Measurements from ENCODE around the gene FAM124B.

Gene FAM124B

DNA sequence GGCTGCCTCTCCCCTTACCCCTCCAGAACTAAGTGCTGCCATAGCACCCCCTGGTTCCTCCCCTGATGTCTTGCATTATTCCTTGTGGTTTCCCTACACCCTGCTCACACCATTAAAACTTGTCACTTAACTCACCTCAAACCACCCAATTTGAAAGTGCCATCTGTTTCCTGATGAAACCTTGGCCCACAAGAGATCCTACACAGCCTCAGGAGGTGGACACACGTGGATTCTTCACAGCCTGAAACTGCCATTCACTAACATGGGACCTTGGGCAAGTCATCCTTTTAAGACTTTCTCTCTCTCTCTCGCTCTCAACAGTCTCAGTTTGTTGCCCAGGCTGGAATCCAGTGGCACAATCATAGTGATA is 27.5 kb upstream of the FAM124B start:
- Histone ChIP-seq H3K36me3 (ENCODE audit: control insufficient read depth in 1 of 2, insufficient read depth in 2 of 2, low read length in 2 of 2) (no peaks in the 10 kb centered on the region), H3K27me3 (ENCODE audit: insufficient read depth, low read length) (no peaks in the 10 kb centered on the region), H3K79me2 (ENCODE audit: control insufficient read depth, insufficient read depth, low read length, poor library complexity) (no peaks in the 10 kb centered on the region), H2AK5ac (ENCODE audit: low read length) (no peak overlapping the region), H2BK5ac (ENCODE audit: low read depth, low read length, poor library complexity) (no peak overlapping the region), H3K4me3 (ENCODE audit: low read depth, low read length) (no peak overlapping the region), H2BK12ac (ENCODE audit: low read length) (no peak overlapping the region), H3K9ac (ENCODE audit: low read length) (no peak overlapping the region), H3K4me1 (ENCODE audit: control insufficient read depth in 1 of 2, insufficient read depth in 2 of 2, low read length in 2 of 2) (no peaks in the 10 kb centered on the region), H4K8ac (ENCODE audit: low read depth, low read length) (no peak overlapping the region), H3K18ac (ENCODE audit: low read length) (no peak overlapping the region), H3K9me3 (ENCODE audit: insufficient read depth, low read depth, low read length) (peaks cover 8% of the 10 kb centered on the region), H4K12ac (ENCODE audit: low read depth, low read length) (no peak overlapping the region), H3K14ac (ENCODE audit: low read length) (no peak overlapping the region), H2BK120ac (ENCODE audit: insufficient read depth, low read length, poor library complexity) (no peak overlapping the region), H3K4ac (ENCODE audit: low read depth, low read length) (no peak overlapping the region), H3K27ac (ENCODE audit: low read depth, low read length) (no peak overlapping the region), H2AFZ (ENCODE audit: insufficient read depth, low read length, poor library complexity) (no peak overlapping the region), H3K23ac (ENCODE audit: low read length) (no peak overlapping the region), H3K79me1 (ENCODE audit: low read length) (no peaks in the 10 kb centered on the region), H3K4me2 (ENCODE audit: low read length) (no peak overlapping the region), H4K91ac (ENCODE audit: low read depth, low read length) (no peak overlapping the region)
- DNase-seq = no peak
- no CpG with 5 or more reads among the region's 2 CpGs for WGBS (ENCODE audit: extremely low coverage, insufficient coverage, insufficient read length)

GRCh38 chr2:224428787-224429440 is 27.0 kb upstream of the FAM124B start:
- H3K14ac ChIP-seq (ENCODE audit: low read length) = no peak overlapping the region

GRCh38 chr2:224427471-224427870 is 25.6 kb upstream of the FAM124B start:
- no peaks in the 10 kb centered on the region for H3K79me2 ChIP-seq (ENCODE audit: control insufficient read depth, insufficient read depth, low read length, poor library complexity)
- no peaks in the 10 kb centered on the region for H3K36me3 ChIP-seq (ENCODE audit: control insufficient read depth in 1 of 2, insufficient read depth in 2 of 2, low read length in 2 of 2)
- H3K9me3 ChIP-seq (ENCODE audit: insufficient read depth, low read depth, low read length) = peaks cover 8% of the 10 kb centered on the region
- no peak overlapping the region for H3K14ac ChIP-seq (ENCODE audit: low read length)
- no peak overlapping the region for H3K4me2 ChIP-seq (ENCODE audit: low read length)
- H2BK5ac ChIP-seq (ENCODE audit: low read depth, low read length, poor library complexity) = no peak overlapping the region
- no peak overlapping the region for H2AFZ ChIP-seq (ENCODE audit: insufficient read depth, low read length, poor library complexity)
- H3K79me1 ChIP-seq (ENCODE audit: low read length) = no peaks in the 10 kb centered on the region
- no peak overlapping the region for H4K12ac ChIP-seq (ENCODE audit: low read depth, low read length)
- H3K18ac ChIP-seq (ENCODE audit: low read length) = no peak overlapping the region
- no CpG with 5 or more reads among the region's 4 CpGs for WGBS (ENCODE audit: extremely low coverage, insufficient coverage, insufficient read length)
- H4K91ac ChIP-seq (ENCODE audit: low read depth, low read length) = no peak overlapping the region
- no peaks in the 10 kb centered on the region for H3K27me3 ChIP-seq (ENCODE audit: insufficient read depth, low read length)
- H3K4me3 ChIP-seq (ENCODE audit: low read depth, low read length) = no peak overlapping the region
- H3K9ac ChIP-seq (ENCODE audit: low read length) = no peak overlapping the region
- no peak overlapping the region for H4K8ac ChIP-seq (ENCODE audit: low read depth, low read length)
- H3K4ac ChIP-seq (ENCODE audit: low read depth, low read length) = no peak overlapping the region
- no peak overlapping the region for H2AK5ac ChIP-seq (ENCODE audit: low read length)
- no peak overlapping the region for H2BK120ac ChIP-seq (ENCODE audit: insufficient read depth, low read length, poor library complexity)
- H2BK12ac ChIP-seq (ENCODE audit: low read length) = no peak overlapping the region
- H3K23ac ChIP-seq (ENCODE audit: low read length) = no peak overlapping the region
- no peak for DNase-seq
- H3K27ac ChIP-seq (ENCODE audit: low read depth, low read length) = no peak overlapping the region
- H3K4me1 ChIP-seq (ENCODE audit: control insufficient read depth in 1 of 2, insufficient read depth in 2 of 2, low read length in 2 of 2) = no peaks in the 10 kb centered on the region

More at GRCh38 chr2:224428787-224429440, 27.0 kb upstream of the FAM124B start:
- Histone ChIP-seq H2AFZ (ENCODE audit: insufficient read depth, low read length, poor library complexity) (no peak overlapping the region), H2BK12ac (ENCODE audit: low read length) (no peak overlapping the region), H3K4ac (ENCODE audit: low read depth, low read length) (no peak overlapping the region), H3K4me3 (ENCODE audit: low read depth, low read length) (no peak overlapping the region), H4K12ac (ENCODE audit: low read depth, low read length) (no peak overlapping the region), H3K4me2 (ENCODE audit: low read length) (no peak overlapping the region), H3K27me3 (ENCODE audit: insufficient read depth, low read length) (no peaks in the 10 kb centered on the region), H3K4me1 (ENCODE audit: control insufficient read depth in 1 of 2, insufficient read depth in 2 of 2, low read length in 2 of 2) (no peaks in the 10 kb centered on the region), H3K9ac (ENCODE audit: low read length) (no peak overlapping the region), H4K8ac (ENCODE audit: low read depth, low read length) (no peak overlapping the region), H2BK5ac (ENCODE audit: low read depth, low read length, poor library complexity) (no peak overlapping the region), H2BK120ac (ENCODE audit: insufficient read depth, low read length, poor library complexity) (no peak overlapping the region), H2AK5ac (ENCODE audit: low read length) (no peak overlapping the region), H3K27ac (ENCODE audit: low read depth, low read length) (no peak overlapping the region), H3K18ac (ENCODE audit: low read length) (no peak overlapping the region), H3K23ac (ENCODE audit: low read length) (no peak overlapping the region), H3K79me2 (ENCODE audit: control insufficient read depth, insufficient read depth, low read length, poor library complexity) (no peaks in the 10 kb centered on the region), H3K9me3 (ENCODE audit: insufficient read depth, low read depth, low read length) (peaks cover 8% of the 10 kb centered on the region), H3K79me1 (ENCODE audit: low read length) (no peaks in the 10 kb centered on the region), H4K91ac (ENCODE audit: low read depth, low read length) (no peak overlapping the region), H3K36me3 (ENCODE audit: control insufficient read depth in 1 of 2, insufficient read depth in 2 of 2, low read length in 2 of 2) (no peaks in the 10 kb centered on the region)
- WGBS (ENCODE audit: extremely low coverage, insufficient coverage, insufficient read length) = no CpG with 5 or more reads among the region's 3 CpGs
- no peak for DNase-seq

DNA sequence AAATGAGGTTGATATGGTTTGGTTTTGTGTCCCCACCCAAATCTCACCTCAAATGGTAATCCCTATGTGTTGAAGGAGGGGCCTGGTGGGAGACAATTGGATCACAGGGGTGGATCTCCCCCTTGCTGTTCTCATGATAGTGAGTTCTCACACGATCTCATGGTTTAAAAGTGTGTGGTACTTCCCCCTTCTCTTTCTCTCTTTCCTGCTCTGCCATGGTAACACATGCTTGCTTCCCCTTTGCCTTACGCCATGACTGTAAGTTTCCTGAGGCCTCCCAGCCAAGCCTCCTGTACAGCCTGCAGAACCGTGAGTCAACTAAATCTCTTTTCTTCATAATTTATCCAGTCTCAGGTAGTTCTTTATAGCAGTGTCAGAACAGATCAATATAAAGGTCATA is 24.7 kb upstream of the FAM124B start:
- no peak overlapping the region for H2AK5ac ChIP-seq (ENCODE audit: low read length)
- H3K23ac ChIP-seq (ENCODE audit: low read length) = no peak overlapping the region
- no peak overlapping the region for H4K12ac ChIP-seq (ENCODE audit: low read depth, low read length)
- H3K36me3 ChIP-seq (ENCODE audit: control insufficient read depth in 1 of 2, insufficient read depth in 2 of 2, low read length in 2 of 2) = no peaks in the 10 kb centered on the region
- no peaks in the 10 kb centered on the region for H3K4me1 ChIP-seq (ENCODE audit: control insufficient read depth in 1 of 2, insufficient read depth in 2 of 2, low read length in 2 of 2)
- H3K27ac ChIP-seq (ENCODE audit: low read depth, low read length) = no peak overlapping the region
- no peak overlapping the region for H3K18ac ChIP-seq (ENCODE audit: low read length)
- DNase-seq = no peak
- H3K79me2 ChIP-seq (ENCODE audit: control insufficient read depth, insufficient read depth, low read length, poor library complexity) = no peaks in the 10 kb centered on the region
- no peak overlapping the region for H3K14ac ChIP-seq (ENCODE audit: low read length)
- WGBS (ENCODE audit: extremely low coverage, insufficient coverage, insufficient read length) = no CpG with 5 or more reads among the region's 3 CpGs
- no peak overlapping the region for H3K9ac ChIP-seq (ENCODE audit: low read length)
- H3K27me3 ChIP-seq (ENCODE audit: insufficient read depth, low read length) = no peaks in the 10 kb centered on the region
- H3K4me2 ChIP-seq (ENCODE audit: low read length) = no peak overlapping the region
- H4K8ac ChIP-seq (ENCODE audit: low read depth, low read length) = no peak overlapping the region
- no peak overlapping the region for H3K4ac ChIP-seq (ENCODE audit: low read depth, low read length)
- H2BK120ac ChIP-seq (ENCODE audit: insufficient read depth, low read length, poor library complexity) = no peak overlapping the region
- no peak overlapping the region for H4K91ac ChIP-seq (ENCODE audit: low read depth, low read length)
- no peak overlapping the region for H2AFZ ChIP-seq (ENCODE audit: insufficient read depth, low read length, poor library complexity)
- H3K9me3 ChIP-seq (ENCODE audit: insufficient read depth, low read depth, low read length) = peaks cover 8% of the 10 kb centered on the region
- H2BK12ac ChIP-seq (ENCODE audit: low read length) = no peak overlapping the region
- H2BK5ac ChIP-seq (ENCODE audit: low read depth, low read length, poor library complexity) = no peak overlapping the region
- no peak overlapping the region for H3K4me3 ChIP-seq (ENCODE audit: low read depth, low read length)
- no peaks in the 10 kb centered on the region for H3K79me1 ChIP-seq (ENCODE audit: low read length)

Measured in trophoblast cell (in vitro differentiated cells and primary cell).